HG02623 (cell line): ENCODE data around the gene ACKR2.

Experiments used
- ATAC-seq: cut with Tn5 transposase; IDR thresholded peaks from one replicate; pipeline ENCODE4 v1.9.1; 2021; ENCODE audit warnings: moderate library complexity; ENCODE audit not compliant: unreplicated experiment

Gene ACKR2, protein sequence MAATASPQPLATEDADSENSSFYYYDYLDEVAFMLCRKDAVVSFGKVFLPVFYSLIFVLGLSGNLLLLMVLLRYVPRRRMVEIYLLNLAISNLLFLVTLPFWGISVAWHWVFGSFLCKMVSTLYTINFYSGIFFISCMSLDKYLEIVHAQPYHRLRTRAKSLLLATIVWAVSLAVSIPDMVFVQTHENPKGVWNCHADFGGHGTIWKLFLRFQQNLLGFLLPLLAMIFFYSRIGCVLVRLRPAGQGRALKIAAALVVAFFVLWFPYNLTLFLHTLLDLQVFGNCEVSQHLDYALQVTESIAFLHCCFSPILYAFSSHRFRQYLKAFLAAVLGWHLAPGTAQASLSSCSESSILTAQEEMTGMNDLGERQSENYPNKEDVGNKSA

DNA sequence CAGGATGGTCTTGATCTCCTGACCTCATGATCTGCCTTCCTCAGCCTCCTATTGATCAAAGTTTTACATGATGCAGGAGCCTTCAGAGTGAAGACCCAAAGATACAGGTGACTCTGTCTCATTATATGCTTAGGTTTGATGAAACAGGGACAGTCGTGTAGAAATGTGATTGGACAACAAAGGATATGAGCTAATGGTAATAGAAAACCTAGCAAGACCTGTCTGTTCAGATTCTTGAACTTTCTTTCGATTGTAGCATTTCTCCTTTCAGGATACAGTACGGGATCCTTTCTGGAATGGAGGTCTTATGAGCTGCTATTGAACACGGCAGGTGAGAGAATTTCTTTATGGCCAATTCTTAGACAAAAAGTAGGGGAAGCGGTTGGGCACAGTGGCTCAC lies at the start of gene ACKR2:
Gene ACKR2 (plus strand): TSS at position 244 of the 400 bp plus-strand sequence. CDS start 55,058 bp downstream, outside the sequence.
- no peak for ATAC-seq

DNA sequence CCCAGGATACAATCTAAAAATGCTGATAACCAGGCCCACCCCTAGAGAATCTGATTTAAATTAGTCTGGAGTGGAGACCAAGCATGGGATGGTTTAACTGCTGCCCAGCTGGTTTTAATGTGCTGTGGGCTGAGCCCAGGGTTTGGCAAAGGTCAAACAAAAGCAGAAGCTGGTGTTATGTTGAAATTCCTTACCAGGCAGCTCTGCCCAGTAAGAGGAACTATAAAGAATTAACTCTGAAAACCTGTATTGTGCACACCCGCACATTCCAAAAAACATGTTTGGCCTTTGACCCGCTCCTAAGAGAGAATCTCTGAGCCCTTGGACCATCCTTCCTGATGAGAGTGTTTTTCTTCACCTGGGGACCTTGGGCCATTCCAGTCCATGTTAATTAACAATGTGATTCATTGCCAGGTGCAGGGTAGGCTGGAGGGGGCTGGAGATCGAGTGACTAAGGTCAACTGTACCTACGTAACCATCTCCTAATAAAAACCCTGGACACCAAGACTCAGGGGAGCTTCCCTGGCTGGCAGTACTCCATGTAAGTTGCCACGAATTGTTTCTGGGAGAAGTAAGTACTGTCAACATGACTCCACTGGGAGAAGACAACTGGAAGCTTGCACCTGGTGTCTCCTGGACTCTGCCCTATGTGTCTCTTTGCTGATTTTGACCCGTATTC lies 47.1 kb upstream of the ACKR2 start:
- no peak for ATAC-seq

DNA sequence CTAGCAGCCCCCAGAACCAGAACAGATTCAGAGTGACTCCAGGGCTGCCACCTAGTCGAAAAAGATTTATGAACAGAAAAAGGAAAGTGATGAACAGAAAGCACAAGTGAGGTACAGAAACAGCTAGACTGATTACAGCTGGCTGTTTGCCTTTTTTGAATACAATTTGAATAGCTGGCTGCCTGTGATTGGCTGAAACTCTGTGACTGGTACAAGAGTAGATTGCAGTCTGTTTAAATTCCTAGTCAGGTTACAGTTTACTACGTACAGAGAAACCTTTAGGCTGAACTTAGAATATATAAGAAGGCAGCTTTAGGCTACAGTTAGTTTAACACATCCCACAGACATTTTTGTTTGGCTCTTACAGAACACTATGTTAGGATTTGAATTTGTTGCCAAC lies 46.2 kb upstream of the ACKR2 start:
- peak; percentile 41 for ATAC-seq

DNA sequence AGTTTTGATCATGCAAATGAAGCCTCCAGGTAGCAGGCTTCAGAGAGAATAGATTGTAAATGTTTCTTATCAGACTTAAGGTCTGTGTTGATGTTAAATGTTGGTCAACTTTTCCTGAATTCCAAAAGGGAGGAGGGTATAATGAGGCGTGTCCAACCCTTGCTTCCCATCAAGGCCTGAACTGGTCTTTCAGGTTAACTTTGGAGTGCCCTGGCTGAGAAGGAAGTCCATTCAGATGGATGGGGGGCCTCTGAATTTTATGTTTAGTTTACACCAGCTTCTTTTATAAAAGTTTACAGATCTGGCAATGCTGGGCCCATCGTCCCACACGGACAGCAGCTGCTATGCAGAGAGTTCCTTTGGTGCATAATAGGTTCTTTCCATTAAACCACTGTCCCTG lies 45.1 kb upstream of the ACKR2 start:
- no peak for ATAC-seq

DNA sequence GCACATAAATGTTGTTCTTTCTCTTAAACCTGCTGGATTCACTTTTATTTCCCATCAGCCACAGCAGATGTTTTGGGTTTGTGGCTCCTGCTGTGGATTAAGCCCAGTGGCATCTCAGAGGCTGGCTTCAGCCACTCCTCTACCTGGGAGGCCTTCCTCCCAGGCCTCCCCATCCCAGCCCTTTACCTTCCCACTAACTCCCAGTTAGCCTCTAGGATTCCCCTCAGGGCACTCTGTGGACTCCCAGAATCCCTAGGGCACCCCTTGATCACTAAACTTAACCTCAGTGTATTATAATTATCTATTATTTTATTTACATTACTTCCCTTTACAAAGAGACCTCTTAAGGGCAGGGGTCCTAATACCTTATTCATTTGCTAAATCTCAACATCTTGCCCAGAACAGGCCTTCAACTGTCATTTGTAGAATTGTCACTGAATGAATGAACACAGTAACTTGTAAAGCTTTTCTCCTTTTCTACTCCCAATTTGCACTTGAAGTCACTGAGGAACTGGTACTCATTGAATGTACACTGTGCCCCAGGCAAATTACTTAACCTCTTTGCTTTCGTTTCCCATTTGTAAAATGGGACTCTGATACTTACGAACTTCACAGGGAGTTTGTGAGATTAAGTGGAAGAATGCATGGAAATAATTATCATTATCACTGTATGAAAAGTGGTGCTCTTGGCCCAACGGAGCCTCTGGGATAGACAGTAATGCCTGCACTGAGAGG lies 44.5 kb upstream of the ACKR2 start:
- no peak for ATAC-seq

DNA sequence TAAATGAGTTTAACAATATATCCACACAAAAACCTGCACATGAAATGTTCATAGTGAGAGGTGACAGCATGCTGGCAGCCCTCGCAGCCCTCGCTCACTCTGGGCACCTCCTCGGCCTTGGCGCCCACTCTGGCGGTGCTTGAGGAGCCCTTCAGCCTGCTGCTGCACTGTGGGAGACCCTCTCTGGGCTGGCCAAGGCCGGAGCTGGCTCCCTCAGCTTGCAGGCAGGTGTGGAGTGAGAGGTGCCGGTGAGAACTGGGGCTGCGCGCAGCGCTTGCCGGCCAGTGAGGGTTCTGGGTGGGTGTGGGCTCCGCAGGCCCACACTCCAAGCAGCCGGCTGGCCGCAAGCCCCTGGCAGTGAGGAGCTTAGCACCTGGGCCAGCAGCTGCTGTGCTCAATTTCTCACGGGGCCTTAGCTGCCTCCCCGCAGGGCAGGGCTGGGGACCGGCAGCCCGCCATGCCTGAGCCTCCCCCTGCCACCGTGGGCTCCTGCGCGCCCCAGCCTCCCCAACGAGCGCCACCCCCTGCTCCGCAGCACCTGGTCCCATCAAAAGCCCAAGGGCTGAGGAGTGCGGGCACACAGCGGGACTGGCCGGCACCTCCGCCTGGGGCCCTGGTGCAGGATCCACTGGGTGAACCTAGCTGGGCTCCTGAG lies 39.6 kb upstream of the ACKR2 start:
- ATAC-seq, result no peak

DNA sequence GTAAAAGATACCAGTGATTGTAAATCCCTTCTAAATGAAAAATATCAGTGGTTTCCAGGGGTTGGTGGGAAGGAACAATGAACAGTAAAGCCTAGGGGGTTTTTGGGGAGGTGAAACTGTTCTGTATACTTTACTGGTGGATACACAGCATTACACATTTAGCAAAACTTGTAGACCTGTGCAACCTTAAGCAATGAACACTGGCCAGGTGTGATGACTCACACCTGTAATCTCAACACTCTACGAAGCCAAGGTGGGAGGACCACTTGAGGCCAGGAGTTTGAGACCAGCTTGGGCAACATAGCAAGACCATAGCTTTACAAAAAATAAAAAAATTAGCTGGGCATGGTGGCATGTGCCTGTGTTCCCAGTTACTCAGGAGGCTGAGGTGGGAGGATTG lies 38.0 kb upstream of the ACKR2 start:
- ATAC-seq, result no peak

DNA sequence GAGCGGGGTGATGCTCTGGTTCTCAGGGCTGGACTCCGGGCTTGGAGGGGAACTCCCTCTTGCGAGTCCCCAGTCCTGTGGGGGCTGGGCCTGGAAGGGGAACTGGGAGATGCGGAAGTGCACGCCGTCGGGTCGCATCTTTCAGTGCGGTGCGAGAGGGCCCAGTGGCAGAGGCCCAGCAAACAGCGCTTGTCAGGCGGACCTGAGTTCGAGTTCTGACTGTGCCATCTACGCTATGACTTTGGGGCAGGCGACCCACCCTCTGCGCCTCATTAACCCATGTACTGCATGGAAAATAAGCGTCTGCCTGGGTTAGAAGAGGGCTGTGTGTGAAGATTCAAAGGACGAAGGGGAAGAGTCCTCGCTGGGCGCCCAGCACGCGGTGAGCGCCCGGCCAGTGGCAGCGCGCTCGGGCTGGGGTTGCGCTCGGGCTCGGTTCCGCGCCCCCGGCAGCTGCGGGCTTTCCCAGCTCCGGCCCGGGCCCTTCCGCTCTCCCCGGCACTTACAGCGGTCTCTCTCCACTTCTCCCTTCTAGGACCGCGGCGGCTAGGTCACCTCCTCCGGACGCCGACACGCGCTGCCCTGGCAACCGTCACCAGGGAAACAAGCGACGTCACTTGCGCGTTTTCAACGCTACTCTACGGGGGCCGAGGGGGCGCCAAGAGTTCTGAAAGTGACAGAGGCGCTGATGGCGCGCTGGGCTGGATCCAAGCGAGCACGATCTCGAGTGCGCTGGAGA lies 36.4 kb upstream of the ACKR2 start, which contains the start of gene CCDC13:
Gene CCDC13 (minus strand): TSS at position 584 of the 739 bp plus-strand sequence. CDS start 14,908 bp downstream, outside the sequence.
- peak; percentile 97 for ATAC-seq

DNA sequence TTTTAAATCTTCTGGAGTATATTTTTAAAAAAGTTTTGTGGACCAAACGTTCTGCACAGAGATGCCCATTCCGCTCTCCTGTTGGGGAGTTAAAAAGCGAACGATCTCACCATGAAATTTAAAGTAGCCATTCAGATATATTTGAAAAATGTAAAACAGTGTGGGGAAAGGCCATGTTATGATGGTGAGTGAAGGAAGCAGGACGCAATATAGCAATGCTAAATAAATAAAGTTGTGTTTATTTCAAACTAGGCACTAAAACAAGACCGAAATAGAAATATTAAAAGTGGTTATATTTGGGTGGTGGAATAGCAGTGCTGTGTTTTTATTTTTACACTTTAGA lies 35.9 kb upstream of the ACKR2 start:
- no peak for ATAC-seq

DNA sequence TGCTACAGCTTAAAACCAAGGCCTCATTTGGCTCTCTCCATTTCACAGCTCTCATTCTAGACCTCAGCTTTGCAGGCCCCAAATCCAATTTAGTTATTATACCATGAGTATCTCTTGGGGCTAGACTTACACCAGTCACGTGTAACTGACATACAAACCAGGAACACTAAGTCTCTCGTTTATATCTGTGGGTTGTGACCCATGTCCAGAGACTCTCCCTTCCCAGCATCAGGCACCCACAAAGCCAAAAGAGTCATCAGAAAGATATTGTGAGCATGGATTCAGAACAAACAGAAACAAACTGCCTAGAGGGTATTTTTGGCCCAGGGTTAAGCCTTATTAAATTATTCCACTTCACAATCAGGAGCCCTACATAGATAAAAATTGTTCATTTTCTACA lies 30.6 kb upstream of the ACKR2 start:
- no peak for ATAC-seq

DNA sequence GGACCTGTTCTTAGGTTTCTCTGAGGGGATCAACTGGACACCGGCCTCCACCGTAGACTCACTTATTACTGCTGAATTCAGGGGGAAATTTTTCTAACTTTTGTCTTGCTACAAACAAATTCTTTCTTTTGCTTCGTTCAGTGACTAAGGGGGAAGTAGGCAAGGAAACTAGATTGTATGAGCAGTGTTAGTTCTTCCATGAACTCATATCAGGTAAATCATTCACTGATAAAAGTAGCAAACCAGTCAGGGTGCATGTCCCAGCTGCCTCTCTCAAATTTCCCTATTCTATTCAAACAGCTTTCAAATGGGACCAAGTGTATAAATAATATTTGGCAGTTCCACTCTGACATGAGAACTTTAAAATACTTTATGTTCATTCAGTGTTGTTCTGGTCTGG lies 28.8 kb upstream of the ACKR2 start:
- ATAC-seq, result no peak

DNA sequence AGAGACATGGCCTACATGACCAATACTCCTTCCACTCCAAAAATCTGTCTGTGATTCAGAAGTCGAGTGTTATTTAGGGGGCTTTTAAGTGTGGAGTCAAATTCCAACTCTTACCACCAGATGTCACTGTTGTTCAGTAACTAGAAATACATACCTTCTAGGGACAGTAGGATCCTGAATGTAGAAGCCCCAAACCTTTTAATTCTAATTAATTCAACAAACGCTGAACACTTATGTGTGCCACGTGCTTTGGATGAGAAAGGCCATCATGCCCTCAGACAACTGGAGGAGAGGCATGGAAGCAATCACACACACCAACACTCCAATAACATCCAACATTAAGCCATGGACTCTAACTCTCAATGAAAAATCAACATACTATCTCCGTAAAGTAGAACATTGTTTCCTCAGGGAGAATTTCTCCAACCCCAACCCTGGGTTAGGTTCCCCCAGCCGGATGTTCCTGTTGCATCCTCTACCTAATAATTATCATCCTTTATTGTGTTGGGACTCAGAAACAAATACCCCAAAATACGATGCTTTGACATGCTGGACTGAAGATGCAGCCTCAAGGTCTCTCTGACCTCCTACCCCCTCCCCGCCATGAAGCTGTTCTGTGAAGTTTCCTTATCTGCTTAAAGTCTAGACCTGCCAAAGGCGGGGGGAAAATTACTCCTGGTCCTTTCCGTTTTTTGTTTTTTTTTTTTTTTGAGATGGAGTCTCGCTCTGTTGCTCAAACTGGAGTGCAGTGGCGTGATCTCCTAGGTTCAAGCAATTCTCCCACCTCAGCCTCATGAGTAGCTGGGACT lies 28.1 kb upstream of the ACKR2 start:
- ATAC-seq, result peak; percentile 83

DNA sequence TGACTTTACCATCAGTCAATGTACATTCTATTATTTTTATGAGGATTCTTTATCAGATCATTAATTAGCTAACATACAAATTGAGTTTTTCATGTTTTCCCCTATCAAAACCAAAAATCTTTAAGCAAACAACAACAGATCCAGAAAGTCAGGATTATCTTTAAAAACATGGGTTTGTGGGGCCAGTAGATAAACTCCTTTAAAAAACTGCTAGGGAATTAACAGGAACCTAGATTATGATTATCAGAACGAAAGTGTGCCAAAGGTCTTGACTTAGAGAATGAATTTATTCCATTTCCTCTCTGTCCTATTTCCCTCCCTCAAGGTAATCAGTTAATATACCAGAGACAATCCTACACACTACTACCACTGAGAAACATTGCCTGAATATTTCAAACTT lies 23.0 kb upstream of the ACKR2 start:
- no peak for ATAC-seq

DNA sequence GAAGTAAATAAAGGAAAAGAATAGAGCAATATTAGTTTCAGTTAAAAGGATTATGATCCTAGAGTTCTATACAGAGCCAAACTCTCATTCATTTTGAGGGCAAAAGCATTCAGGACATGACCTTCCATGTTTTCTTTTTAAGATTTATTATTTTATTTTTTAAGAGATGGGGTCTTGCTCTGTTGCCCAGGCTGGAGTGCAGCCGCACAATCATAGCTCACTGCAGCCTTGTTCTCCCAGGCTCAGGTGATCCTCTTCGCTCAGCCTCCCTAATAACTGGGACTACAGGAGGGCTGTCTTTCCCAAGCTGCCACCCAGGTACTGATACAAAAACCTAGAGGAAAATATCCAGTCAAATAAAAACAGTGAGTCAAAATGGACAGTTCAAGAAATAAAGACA lies 22.6 kb upstream of the ACKR2 start:
- ATAC-seq, result no peak

DNA sequence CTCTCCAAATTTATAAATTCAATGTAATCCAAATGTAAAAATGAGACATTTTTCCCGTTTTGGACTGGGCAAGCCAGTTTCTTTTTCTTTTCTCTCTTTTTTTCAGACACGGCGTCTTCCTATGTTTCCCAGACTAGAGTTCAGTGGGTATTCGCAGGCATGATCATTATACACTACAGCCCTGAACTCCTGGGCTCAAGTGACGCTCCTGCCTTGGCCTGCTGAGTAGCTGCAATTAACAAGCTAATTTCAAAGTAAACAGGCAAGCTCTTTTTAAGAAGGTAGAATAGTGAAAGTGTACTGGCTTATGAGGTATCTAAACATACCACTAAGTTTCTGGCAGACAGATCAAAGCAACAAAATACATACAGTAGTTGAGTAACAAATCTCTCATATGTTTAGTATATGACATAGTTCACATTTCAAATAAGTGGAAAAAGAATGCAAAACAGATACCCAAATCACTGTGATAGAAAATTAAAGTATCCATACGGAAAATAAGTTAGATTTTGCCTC lies 18.5 kb upstream of the ACKR2 start:
- ATAC-seq, result no peak

DNA sequence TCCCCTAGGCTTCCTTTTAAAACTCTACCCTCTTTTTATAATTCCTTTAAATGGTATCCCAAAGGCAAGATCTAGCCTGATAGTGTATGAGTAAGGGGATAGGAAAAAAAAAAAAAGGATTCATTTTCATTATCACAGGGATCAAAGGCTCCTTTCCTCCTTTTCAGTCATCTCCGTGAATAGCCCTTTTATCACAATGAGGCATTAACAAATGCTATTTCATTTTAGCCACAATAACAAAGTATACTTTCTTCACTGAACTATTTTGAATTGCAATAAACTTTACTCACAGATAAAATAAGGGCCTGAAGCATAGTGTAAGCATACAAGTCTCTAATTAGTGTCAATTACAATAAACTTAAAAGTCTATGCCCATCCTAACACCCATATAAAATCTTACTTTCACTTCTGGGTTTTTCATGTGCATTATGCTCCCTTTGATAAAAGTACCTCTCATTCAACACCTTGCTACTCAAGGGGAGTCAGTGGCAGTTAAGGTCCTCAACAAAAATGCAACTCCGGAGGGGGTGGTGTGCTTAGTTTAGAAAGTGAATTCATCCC lies 13.5 kb upstream of the ACKR2 start:
- no peak for ATAC-seq

DNA sequence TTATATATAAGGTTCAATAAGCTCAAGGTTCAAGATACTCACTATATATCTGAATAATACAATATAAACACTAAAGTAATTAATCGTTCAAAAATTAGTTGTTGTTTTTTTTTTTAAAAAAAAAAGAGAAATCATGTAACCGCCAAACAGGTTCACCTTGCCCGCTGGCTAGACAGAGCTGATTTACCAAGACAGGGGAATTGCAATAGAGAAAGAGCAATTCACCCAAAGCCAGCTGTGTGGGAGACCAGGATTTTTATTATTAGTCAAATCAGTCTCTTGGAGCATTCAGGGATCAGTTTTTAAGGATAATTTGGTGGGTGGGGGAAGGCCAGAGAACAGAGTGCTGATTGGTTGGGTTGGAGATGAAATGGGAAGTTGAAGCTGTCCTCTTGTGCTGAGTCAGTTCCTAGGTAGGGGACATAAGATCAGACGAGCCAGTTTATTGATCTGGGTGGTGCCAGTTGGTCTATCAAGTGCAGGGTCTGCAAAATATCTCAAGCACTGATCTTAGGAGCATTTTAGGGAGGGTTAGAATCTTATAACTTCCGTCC lies 12.8 kb upstream of the ACKR2 start:
- no peak for ATAC-seq

DNA sequence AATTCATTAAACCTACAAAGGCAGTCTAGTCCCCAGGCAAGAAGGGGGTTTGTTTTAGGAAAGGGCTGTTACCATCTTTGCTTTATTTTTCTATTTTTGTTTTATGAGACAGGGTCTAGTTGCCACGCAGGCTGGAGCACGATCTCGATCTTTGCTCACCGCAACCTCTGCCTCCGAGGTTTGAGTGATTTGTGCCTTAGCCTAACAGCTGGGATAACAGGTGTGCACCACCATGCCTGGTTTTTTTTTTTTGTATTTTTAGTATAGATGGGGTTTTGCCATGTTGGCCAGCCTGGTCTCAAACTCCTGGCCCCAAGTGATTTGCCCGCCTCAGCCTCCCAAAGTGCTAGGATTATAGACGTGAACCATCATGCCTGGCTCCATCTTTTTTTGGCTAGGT lies 9.9 kb upstream of the ACKR2 start:
- ATAC-seq, result no peak

DNA sequence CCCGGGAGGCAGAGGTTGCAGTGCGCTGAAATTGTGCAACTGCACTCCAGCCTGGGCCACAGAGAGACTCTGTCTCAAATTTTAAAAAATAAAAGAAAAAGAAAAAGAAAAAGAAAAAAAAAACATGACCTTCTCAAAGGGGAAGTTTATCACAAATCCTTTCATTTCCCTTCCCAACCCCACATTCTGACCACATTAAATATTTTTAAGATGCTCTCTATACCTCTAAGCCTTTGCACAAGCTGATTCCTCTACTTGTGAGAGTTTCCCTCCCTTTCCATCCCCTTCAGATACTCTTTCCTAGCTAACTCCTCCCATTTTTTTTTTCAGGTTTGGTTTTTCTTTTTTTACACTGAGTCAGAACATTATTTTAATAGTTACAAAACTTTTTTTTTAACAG lies 9.0 kb upstream of the ACKR2 start:
- ATAC-seq, result no peak
